ENCODE results near the gene DPYD.

The DPYD gene

GRCh38 chr1:97680470-97680869 lies 240.4 kb downstream of the DPYD start:
- no peak for DNase-seq

GRCh38 chr1:97677702-97678101 lies 243.1 kb downstream of the DPYD start:
- no peak for DNase-seq

- DNase-seq: no peak
Observed at GRCh38 chr1:97674517-97674916, 246.3 kb downstream of the DPYD start.

- no peak for DNase-seq
Observed at GRCh38 chr1:97668945-97669344, 251.9 kb downstream of the DPYD start.

- no peak for DNase-seq
Observed at GRCh38 chr1:97660431-97661105, 260.3 kb downstream of the DPYD start.

GRCh38 chr1:97654876-97655585 lies 265.8 kb downstream of the DPYD start:
- no peak for DNase-seq

- DNase-seq: no peak
Observed at GRCh38 chr1:97651250-97651649, 269.6 kb downstream of the DPYD start.

GRCh38 chr1:97649591-97649990 lies 271.2 kb downstream of the DPYD start:
- DNase-seq: no peak

GRCh38 chr1:97647776-97648175 lies 273.1 kb downstream of the DPYD start:
- DNase-seq: no peak

- DNase-seq: no peak
Observed at GRCh38 chr1:97646071-97646470, 274.8 kb downstream of the DPYD start.

GRCh38 chr1:97640677-97641076 lies 280.2 kb downstream of the DPYD start:
- no peak for DNase-seq

- no peak for DNase-seq
Observed at GRCh38 chr1:97636941-97637340, 283.9 kb downstream of the DPYD start.

GRCh38 chr1:97634758-97635157 lies 286.1 kb downstream of the DPYD start:
- DNase-seq: no peak

GRCh38 chr1:97632776-97633175 lies 288.1 kb downstream of the DPYD start:
- no peak for DNase-seq

GRCh38 chr1:97632075-97632474 lies 288.8 kb downstream of the DPYD start:
- DNase-seq: no peak

- no peak for DNase-seq
Observed at GRCh38 chr1:97630948-97631347, 289.9 kb downstream of the DPYD start.

GRCh38 chr1:97630281-97630680 lies 290.6 kb downstream of the DPYD start:
- no peak for DNase-seq

GRCh38 chr1:97623220-97623619 lies 297.6 kb downstream of the DPYD start:
- DNase-seq: no peak

GRCh38 chr1:97621955-97622354 lies 298.9 kb downstream of the DPYD start:
- no peak for DNase-seq

GRCh38 chr1:97619706-97620105 lies 301.1 kb downstream of the DPYD start:
- DNase-seq: no peak

- DNase-seq: no peak
Observed at GRCh38 chr1:97610748-97611147, 310.1 kb downstream of the DPYD start.

- no peak for DNase-seq
Observed at GRCh38 chr1:97610102-97610501, 310.7 kb downstream of the DPYD start.

- DNase-seq: no peak
Observed at GRCh38 chr1:97608272-97608671, 312.6 kb downstream of the DPYD start.

- no peak for DNase-seq
Observed at GRCh38 chr1:97603776-97604175, 317.1 kb downstream of the DPYD start.

- no peak for DNase-seq
Observed at GRCh38 chr1:97603218-97603617, 317.6 kb downstream of the DPYD start.

All from activated CD4-positive, alpha-beta T cell treated with anti-CD3 and anti-CD28 coated beads for 4 hours (primary cell).